ENCODE measurements around the gene APOBEC3B.
"Not testable (repeated sequence)": the region's sequence is repeated elsewhere in the genome, so short reads cannot be mapped to it uniquely, and the experiment has no call there.

DNA sequence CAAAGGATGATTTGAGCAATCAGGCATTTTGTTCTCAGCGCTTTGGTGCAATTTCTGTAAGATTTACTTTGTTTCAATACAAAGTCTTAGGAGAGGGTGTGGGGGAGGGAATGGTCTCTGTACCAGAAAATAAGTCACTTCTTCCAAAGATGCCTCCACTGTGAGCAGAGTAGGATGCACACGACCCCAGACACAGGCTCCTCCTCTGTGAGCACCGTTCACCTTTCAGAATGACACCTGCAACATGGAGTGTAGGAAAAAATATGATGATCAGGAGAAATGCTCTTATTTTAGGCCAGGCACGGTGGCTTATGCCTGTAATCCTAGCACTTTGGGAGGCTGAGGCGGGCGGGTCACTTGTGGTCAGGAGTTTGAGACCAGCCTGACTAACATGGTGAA is 32.6 kb downstream of the APOBEC3B start:
- TF ChIP-seq EZH2 (IDR thresholded peaks at IDR 0.05; ENCODE audit: insufficient read depth, poor library complexity, severe bottlenecking); EZH2phosphoT487 (IDR thresholded peaks at IDR 0.05; ENCODE audit: insufficient read depth, low read depth): not testable (repeated sequence)

Data from GM23248 (cell line).